K562 treated with DMSO at 1 percent for 4 hours (cell line): Measurements from ENCODE around the gene ZBTB25. TPM values are rescaled to one million over a fixed set of nuclear protein-coding genes. Genes with fewer than 3 reads are reported as not detected.

Experiments used
- total RNA-seq: library from RNA; unstranded; fragments of 300-600 nt; gene quantifications from 2 replicates; pipeline ENCODE4 v1.2.3, GENCODE V29; 2022; ENCODE audit not compliant: insufficient read depth

The ZBTB25 gene, protein sequence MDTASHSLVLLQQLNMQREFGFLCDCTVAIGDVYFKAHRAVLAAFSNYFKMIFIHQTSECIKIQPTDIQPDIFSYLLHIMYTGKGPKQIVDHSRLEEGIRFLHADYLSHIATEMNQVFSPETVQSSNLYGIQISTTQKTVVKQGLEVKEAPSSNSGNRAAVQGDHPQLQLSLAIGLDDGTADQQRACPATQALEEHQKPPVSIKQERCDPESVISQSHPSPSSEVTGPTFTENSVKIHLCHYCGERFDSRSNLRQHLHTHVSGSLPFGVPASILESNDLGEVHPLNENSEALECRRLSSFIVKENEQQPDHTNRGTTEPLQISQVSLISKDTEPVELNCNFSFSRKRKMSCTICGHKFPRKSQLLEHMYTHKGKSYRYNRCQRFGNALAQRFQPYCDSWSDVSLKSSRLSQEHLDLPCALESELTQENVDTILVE
- 2.0 and 3.2 TPM in 2 replicates for total RNA-seq

GRCh38 chr14:64503434-64504309, at the start of gene ZBTB25:
ZBTB25 (minus strand) TSS chr14:64503838; CDS start chr14:64490533, 13,305 bp downstream.

DNA sequence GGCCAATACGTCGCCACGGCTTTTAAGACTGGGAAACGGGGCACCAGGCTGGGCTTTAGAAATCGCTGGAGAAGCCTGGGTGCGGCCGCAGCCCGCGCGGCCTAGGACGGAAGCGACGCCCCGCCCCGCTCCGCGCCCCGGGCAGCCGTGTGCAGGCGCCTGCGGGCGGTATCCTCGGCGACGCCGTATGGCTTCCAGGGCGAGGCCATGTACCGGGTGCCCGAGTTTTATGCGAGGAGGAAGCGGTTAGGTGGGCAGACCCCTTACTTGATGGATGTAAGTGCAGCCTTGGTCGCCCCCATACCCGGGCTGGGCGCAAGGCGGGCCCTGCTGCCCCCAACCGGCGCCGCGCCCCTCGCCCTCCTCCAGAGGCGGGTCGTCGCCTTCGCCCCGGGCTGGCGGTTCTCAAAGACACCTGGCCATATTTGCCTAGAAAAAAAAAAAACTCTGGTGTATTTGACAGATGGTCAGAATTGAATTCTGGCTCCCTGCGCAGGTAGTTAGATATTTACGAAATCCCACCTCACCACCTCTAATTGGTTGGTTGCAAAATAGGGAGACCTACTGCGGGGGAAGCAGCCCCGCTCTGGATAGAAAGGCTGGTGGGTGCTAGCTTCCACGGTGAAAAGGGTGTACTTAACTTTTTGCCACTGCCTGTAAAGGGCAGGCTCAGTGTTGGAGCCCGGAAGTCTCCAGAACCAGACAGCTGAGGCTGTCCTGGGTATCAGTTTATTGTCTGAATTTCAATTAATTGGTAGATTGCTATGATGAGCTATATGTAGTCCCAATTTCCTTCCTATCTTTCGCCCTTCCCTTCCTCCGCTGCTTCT, 46.4 kb upstream of the ZBTB25 start, which contains the start of gene PPP1R36:
Gene PPP1R36, plus strand, starts transcription at position 171 of the 830 bp plus-strand sequence. Its CDS starts 37 bp downstream, at position 208.

DNA sequence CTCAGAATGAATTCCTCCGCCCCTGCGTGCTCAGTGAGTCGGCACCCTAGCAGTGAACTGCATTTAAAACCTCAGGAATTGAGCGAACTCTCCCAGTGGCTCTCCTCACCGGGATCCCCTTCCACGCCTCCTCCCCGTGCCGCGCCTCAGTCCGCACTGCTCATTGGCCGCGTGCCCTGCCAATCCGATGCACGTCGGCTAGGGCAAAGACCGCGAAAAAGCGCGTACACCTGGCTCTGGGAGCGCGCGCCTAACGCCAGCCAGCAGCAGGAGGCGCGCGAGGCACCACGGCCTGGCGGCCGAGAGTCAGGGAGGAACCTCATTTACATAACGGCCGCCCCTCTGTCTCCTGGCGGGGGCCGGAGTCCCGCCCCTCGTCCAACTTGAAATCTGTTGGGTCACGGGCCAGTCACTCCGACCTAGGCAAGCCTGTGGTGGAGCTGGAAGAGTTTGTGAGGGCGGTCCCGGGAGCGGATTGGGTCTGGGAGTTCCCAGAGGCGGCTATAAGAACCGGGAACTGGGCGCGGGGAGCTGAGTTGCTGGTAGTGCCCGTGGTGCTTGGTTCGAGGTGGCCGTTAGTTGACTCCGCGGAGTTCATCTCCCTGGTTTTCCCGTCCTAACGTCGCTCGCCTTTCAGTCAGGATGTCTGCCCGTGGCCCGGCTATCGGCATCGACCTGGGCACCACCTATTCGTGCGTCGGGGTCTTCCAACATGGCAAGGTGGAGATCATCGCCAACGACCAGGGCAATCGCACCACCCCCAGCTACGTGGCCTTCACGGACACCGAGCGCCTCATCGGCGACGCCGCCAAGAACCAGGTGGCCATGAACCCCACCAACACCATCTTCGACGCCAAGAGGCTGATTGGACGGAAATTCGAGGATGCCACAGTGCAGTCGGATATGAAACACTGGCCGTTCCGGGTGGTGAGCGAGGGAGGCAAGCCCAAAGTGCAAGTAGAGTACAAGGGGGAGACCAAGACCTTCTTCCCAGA, 36.9 kb upstream of the ZBTB25 start, which contains the start of gene HSPA2:
Gene HSPA2, plus strand, starts transcription at position 534 of the 995 bp plus-strand sequence. Its CDS starts 109 bp downstream, at position 643.

GRCh38 chr14:64504310-64504896, 765 bp upstream of the ZBTB25 start, which contains the start of gene ZBTB1:
ZBTB1 (plus strand) TSS chr14:64504770; CDS start chr14:64521505, 16,735 bp downstream.

GRCh38 chr14:64465191-64465822, 38.3 kb downstream of the ZBTB25 start, which contains the start of gene AKAP5:
AKAP5 (plus strand) TSS chr14:64465499; CDS start chr14:64468395, 2,896 bp downstream.

Other genes with a start within 250 kb of the ZBTB25 start
- 1.7 and 1.8 TPM in 2 replicates for gene ESR2, start 209.5 kb downstream of the ZBTB25 start, total RNA-seq
- 52.1 and 62.0 TPM in 2 replicates for gene MTHFD1, start 115.5 kb downstream of the ZBTB25 start, total RNA-seq
- gene AKAP5, start 38.3 kb downstream of the ZBTB25 start, total RNA-seq = 0.22 and 0.28 TPM in 2 replicates
- gene ZBTB1, start 932 bp upstream of the ZBTB25 start, total RNA-seq = 6.0 and 12.9 TPM in 2 replicates
- not detected in 2 replicates for gene HSPA2, start 36.9 kb upstream of the ZBTB25 start, total RNA-seq
- gene PPP1R36, start 46.1 kb upstream of the ZBTB25 start, total RNA-seq = not detected in 2 replicates
- gene PLEKHG3, start 200.6 kb upstream of the ZBTB25 start, total RNA-seq = not detected in 2 replicates